ENCODE results near the gene GEMIN4. TPM values are rescaled to one million over a fixed set of nuclear protein-coding genes. Genes with fewer than 3 reads are reported as not detected.

Gene GEMIN4
- total RNA-seq, 6 donors from 2014 or later: 17.6 to 79.6 (median 21.5) TPM

DNA sequence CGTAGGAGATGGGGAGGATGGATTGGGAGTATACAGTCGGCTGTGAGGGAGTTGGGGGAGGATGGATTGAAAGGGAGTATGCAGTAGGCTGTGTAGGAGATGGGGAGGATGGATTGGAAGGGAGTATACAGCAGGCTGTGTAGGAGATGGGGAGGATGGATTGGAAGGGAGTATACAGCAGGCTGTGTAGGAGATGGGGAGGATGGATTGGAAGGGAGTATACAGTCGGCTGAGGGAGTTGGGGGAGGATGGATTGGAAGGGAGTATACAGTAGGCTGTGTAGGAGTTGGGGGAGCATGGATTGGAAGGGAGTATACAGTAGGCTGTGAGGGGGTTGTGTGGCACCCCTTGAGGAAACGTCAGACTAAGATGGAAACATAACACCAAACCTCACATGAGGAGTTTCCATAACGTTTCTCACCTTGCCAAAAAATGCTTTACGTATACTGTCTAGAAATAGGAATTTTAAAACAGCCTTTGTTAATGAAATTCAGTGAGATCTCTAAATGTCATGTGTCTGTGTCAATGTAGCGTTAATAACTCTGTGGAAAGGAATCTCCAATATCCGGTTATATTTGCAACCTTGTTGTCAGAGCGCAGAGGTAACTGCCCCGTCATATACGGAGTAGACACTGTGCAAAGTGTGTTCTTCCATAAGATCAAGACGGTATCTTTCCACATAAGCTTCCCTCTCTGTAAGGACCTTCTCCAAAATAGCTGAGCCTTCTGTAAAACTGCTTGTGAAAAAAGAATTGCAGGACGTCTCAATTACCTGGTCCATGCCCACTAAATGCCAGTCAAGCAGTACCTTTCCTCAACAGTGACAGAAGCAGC lies 31.1 kb downstream of the GEMIN4 start:
- TF ChIP-seq EP300 (IDR thresholded peaks at IDR 0.05): no peak
- TF ChIP-seq POLR2A (IDR thresholded peaks at IDR 0.05): no peak
- TF ChIP-seq, protein P1, sequence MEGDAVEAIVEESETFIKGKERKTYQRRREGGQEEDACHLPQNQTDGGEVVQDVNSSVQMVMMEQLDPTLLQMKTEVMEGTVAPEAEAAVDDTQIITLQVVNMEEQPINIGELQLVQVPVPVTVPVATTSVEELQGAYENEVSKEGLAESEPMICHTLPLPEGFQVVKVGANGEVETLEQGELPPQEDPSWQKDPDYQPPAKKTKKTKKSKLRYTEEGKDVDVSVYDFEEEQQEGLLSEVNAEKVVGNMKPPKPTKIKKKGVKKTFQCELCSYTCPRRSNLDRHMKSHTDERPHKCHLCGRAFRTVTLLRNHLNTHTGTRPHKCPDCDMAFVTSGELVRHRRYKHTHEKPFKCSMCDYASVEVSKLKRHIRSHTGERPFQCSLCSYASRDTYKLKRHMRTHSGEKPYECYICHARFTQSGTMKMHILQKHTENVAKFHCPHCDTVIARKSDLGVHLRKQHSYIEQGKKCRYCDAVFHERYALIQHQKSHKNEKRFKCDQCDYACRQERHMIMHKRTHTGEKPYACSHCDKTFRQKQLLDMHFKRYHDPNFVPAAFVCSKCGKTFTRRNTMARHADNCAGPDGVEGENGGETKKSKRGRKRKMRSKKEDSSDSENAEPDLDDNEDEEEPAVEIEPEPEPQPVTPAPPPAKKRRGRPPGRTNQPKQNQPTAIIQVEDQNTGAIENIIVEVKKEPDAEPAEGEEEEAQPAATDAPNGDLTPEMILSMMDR (IDR thresholded peaks at IDR 0.05): no peak
- TF ChIP-seq POLR2AphosphoS5 (IDR thresholded peaks at IDR 0.05): no peak
- Histone ChIP-seq H3K27ac (no peak overlapping the region), H3K27me3 (no peaks in the 10 kb centered on the region), H3K36me3 (no peaks in the 10 kb centered on the region), H3K9me3 (no peaks in the 10 kb centered on the region), H3K4me3 (no peak overlapping the region), H3K4me1 (peaks cover under 1 to 8% (median 7%) of the 10 kb centered on the region in 4 donors)
- ATAC-seq (ENCODE audit: low FRiP score in 2 of 2): no peak
- DNase-seq: no peak
- 86% methylated on average over 13 of the region's 13 CpGs for WGBS, 2 donors

DNA sequence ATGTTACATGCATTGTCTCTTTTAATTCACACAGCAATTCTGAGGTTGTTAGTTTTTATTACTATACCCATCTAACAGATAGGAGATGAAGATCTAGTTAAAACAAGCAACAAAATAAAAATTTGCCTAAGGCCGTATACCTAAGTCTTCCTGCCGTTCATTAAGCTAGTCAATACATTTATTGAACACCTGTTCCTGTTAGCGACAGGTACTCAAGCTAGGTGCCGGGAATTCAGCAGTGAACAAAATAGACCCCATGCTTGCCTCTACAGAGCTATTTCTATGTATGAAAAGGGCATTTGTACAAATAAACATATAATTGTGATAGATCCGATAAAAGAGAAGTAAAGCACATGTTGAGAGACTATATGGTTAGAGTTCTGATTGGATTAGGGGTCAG lies 34.0 kb downstream of the GEMIN4 start:
- Histone ChIP-seq H3K27me3 (no peaks in the 10 kb centered on the region), H3K9me3 (no peaks in the 10 kb centered on the region), H3K4me3 (no peak overlapping the region), H3K36me3 (no peaks in the 10 kb centered on the region), H3K27ac (no peak overlapping the region), H3K4me1 (peaks cover 15 to 24% (median 23%) of the 10 kb centered on the region in 4 donors)
- 94 to 96% methylated on average over 5 of the region's 5 CpGs for WGBS, 2 donors
- no peak for ATAC-seq (ENCODE audit: low FRiP score in 2 of 2)
- no peak for DNase-seq
- TF ChIP-seq POLR2AphosphoS5 (IDR thresholded peaks at IDR 0.05): no peak
- TF ChIP-seq, protein P1 (IDR thresholded peaks at IDR 0.05): no peak
- TF ChIP-seq EP300 (IDR thresholded peaks at IDR 0.05): no peak
- no peak for TF ChIP-seq POLR2A (IDR thresholded peaks at IDR 0.05)

DNA sequence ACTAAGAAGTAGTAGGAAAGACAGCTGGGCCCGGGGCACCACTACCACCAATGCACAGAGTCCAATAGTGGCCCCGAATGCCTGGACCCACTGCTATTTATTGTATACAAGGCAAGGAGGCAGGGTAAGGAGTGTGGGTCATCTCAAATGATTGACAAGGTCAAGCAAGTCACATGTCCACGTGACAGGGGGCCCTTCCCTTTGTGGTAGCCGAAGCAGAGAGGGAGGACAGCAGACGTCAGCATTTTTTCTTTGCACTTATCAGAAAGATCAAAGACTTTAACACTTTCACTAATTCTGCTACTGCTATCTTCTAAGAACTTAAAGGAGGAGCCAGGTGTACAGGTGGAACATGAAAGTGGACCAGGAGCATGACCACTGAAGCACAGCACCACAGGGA lies 43.9 kb downstream of the GEMIN4 start:
- Histone ChIP-seq H3K4me1 (peaks cover under 1 to 24% (median 8%) of the 10 kb centered on the region in 4 donors), H3K27me3 (no peaks in the 10 kb centered on the region), H3K9me3 (no peaks in the 10 kb centered on the region), H3K27ac (no peak overlapping the region), H3K4me3 (no peak overlapping the region), H3K36me3 (peaks cover 3 to 46% (median 28%) of the 10 kb centered on the region in 4 donors)
- DNase-seq (no peak), ATAC-seq (ENCODE audit: low FRiP score in 2 of 2) (no peak)
- 77 to 79% methylated on average over 5 of the region's 5 CpGs for WGBS, 2 donors
- TF ChIP-seq POLR2AphosphoS5 (IDR thresholded peaks at IDR 0.05) (no peak), POLR2A (IDR thresholded peaks at IDR 0.05) (no peak)
- TF ChIP-seq, protein P1 (IDR thresholded peaks at IDR 0.05): no peak

DNA sequence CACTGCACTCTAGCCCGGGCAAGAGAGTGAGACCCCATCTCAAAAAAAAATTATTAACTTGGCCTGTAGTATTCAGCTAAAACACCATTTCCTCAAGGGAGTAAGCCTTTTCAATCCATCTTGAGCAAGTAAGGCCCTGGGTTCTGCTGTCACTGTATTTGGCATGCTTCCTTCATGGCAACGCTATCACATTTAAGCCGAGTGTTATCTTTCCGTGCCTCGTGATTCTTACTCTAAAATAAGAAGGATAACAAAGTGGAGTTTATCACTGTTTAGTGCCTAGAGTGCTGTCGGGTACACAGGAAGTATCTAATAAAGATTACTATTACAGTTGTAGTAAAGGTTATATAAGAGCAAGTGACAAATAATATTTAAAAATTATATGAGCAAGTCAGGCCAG lies 46.2 kb downstream of the GEMIN4 start:
- Histone ChIP-seq H3K27me3 (no peaks in the 10 kb centered on the region), H3K27ac (no peak overlapping the region), H3K9me3 (no peaks in the 10 kb centered on the region), H3K36me3 (peaks cover 3 to 50% (median 31%) of the 10 kb centered on the region in 4 donors), H3K4me3 (no peak overlapping the region), H3K4me1 (peaks cover 0 to 18% (median 5%) of the 10 kb centered on the region in 4 donors)
- 77 to 87% methylated on average over 6 of the region's 6 CpGs for WGBS, 2 donors
- TF ChIP-seq EP300 (IDR thresholded peaks at IDR 0.05) (no peak), POLR2A (IDR thresholded peaks at IDR 0.05) (no peak), POLR2AphosphoS5 (IDR thresholded peaks at IDR 0.05) (no peak)
- TF ChIP-seq, protein P1 (IDR thresholded peaks at IDR 0.05): no peak
- DNase-seq (no peak), ATAC-seq (ENCODE audit: low FRiP score in 2 of 2) (no peak)
